Measurements from ENCODE around the gene RAB1B.

DNA sequence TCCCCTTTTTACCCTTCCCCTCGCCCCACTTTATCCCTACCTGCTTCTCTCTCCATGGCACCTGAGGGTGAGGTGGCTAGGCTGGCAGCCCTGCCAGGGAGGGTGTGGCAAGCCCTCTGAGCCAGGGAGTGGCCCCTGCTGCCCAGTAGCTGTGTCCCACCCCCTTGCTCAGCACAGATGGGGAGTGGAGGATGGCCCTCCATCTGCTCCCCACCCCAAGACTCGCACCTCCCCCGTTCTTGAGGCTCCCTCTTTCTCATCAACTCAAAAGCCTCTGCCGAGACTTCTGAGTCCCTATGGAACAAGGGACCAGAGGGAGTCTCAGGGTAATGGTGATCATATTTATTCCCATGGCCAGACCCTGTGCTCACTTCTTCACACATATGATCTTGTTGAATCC is 24.9 kb downstream of the RAB1B start:
- TF ChIP-seq, protein P1, sequence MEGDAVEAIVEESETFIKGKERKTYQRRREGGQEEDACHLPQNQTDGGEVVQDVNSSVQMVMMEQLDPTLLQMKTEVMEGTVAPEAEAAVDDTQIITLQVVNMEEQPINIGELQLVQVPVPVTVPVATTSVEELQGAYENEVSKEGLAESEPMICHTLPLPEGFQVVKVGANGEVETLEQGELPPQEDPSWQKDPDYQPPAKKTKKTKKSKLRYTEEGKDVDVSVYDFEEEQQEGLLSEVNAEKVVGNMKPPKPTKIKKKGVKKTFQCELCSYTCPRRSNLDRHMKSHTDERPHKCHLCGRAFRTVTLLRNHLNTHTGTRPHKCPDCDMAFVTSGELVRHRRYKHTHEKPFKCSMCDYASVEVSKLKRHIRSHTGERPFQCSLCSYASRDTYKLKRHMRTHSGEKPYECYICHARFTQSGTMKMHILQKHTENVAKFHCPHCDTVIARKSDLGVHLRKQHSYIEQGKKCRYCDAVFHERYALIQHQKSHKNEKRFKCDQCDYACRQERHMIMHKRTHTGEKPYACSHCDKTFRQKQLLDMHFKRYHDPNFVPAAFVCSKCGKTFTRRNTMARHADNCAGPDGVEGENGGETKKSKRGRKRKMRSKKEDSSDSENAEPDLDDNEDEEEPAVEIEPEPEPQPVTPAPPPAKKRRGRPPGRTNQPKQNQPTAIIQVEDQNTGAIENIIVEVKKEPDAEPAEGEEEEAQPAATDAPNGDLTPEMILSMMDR (IDR thresholded peaks at IDR 0.05; ENCODE audit: borderline replicate concordance, extremely low read depth, low read length, poor library complexity, severe bottlenecking), result no peak
- TF ChIP-seq EZH2 (IDR thresholded peaks at IDR 0.05; ENCODE audit: borderline replicate concordance, low read depth, low read length, severe bottlenecking), result no peak

Data from DND-41 (cell line).